Heart right ventricle (tissue), 16 donors: Measurements from ENCODE around the gene NUP210. TPM values are rescaled to one million over a fixed set of nuclear protein-coding genes. Genes with fewer than 3 reads are reported as not detected.

ENCODE experiments used
- ATAC-seq, 8 donors: fragments of 200-7000 bp; cut with Tn5 transposase; one replicate each; pipeline ENCODE4 v1.9.1; 2020; ENCODE audit warnings: mild to moderate bottlenecking in 8 of 8, moderate library complexity in 8 of 8, moderate number of reproducible peaks in 1 of 8
- DNase-seq, 2 donors: peaks; one replicate each; pipeline ENCODE4 v3.0.0-alpha.2; 2020
- H3K27ac ChIP-seq, 10 donors: fragments of 200-600 bp; sonication (generic) in 2 of 10; one replicate each; pipeline versions ENCODE4 v1.5.0 to v1.8.0; 2020 to 2022; ENCODE audit warnings: mild to moderate bottlenecking in 3 of 10
- H3K27me3 ChIP-seq, 7 donors: fragments of 200-600 bp; one replicate each; pipeline ENCODE4 v1.8.0; 2021 to 2022; ENCODE audit warnings: mild to moderate bottlenecking in 2 of 7
- H3K36me3 ChIP-seq, 9 donors: fragments of 200-600 bp; sonication (generic) in 1 of 9; one replicate each; pipeline versions ENCODE4 v1.5.0 to v1.8.0; 2020 to 2022; ENCODE audit warnings: mild to moderate bottlenecking in 2 of 9
- H3K4me1 ChIP-seq, 9 donors: fragments of 200-600 bp; sonication (generic) in 1 of 9; one replicate each; pipeline versions ENCODE4 v1.5.0 to v1.8.0; 2020 to 2022; ENCODE audit warnings: mild to moderate bottlenecking in 4 of 9
- H3K4me3 ChIP-seq, 10 donors: fragments of 200-600 bp; sonication (generic) in 2 of 10; one replicate each; pipeline versions ENCODE4 v1.5.0 to v1.8.0; 2020 to 2022; ENCODE audit warnings: mild to moderate bottlenecking in 7 of 10, moderate library complexity in 2 of 10
- H3K9me3 ChIP-seq, 11 donors: fragments of 200-600 bp in 10 of 11; sonication (generic) in 2 of 11; one replicate each; pipeline versions ENCODE4 v1.5.0 to v1.8.0; 2013 to 2022; ENCODE audit warnings: mild to moderate bottlenecking in 2 of 11, control low read depth in 1 of 11, moderate library complexity in 1 of 11
- WGBS, 2 donors: extraction: QIAGEN DNeasy Blood & Tissue Kit; methylation state at CpG; one replicate each; pipeline ENCODE4 v1.1.7; 2013; ENCODE audit warnings: inconsistent platforms in 1 of 2; 5-methylcytosine and 5-hydroxymethylcytosine counted together
- intact Hi-C, 10 donors: fragments of 100-400 bp; cut with DNase I; formaldehyde crosslinking; loops; one replicate each; pipeline versions ENCODE4 v1.11.1 to v1.14.2; 2022
- polyA plus RNA-seq, 2 donors: library from polyadenylated mRNA; stranded (reverse); fragments of 200-250 nt; gene quantifications; one replicate each; pipeline ENCODE4 v1.2.3, GENCODE V29; 2013
- total RNA-seq, 10 donors: library from RNA; stranded (reverse); fragmentation: NEBNext Ultra II Directional in 3 of 10; extraction: Animal tissue kit (Norgen Biotek cat#: 25700) in 3 of 10; gene quantifications; one replicate each; pipeline versions ENCODE4 v1.2.1 to v1.2.4, GENCODE V29; 2021 to 2023
- TF ChIP-seq, protein P1 (sequence below), 9 donors: fragments of 200-600 bp; sonication (generic) in 2 of 9; IDR thresholded peaks; one replicate each; pipeline versions ENCODE4 v1.5.0 to v1.8.0; 2021 to 2022; ENCODE audit warnings: antibody characterized with exemption in 9 of 9, mild to moderate bottlenecking in 5 of 9, moderate library complexity in 1 of 9
- donor health status: Arrhythmogenic right ventricular cardiomyopathy.
- donor health status: ischemic (EF 13 %, LVEDD 7.1; RV severe dilation, severe dysfunction).
- donor health status: healthy with polysubstance abuse.
- donor health status: DM: no; HTN: yes; CAD: no.
- donor health status: DM: no; HTN: no; CAD: no.
- donor health status: ischemic (EF 25% LVEDD 6.9; RV normal size, moderate dysfunction).
- donor health status: ischemic (EF 25% LVEDD 5.7; RV mildly dilated, moderate dysfunction).
- donor health status: healthy.
- donor health status: DM: yes; HTN: yes; CAD: no.
- donor health status: Ischemic cardiomyopathy.
- donor health status: ischemic (EF 35%, LVEDD 5.7; RV mildly dilated, moderate dysfunction).
- donor health status: nonischemic (EF 11% LVEDD 7.7; RV severe dilation, severe dysfunction).
- donor health status: DM: yes; HTN: yes; CAD: no.
- donor health status: PGD.
- donor health status: ischemic (EF 29% LVEDD 5.4; RV normal size, mild dysfunction).
- donor health status: nonischemic (EF 23%, LVEDD 6.1; RV moderate dilation, normal function).

The NUP210 gene
- total and polyA plus RNA-seq, 12 donors, result 0.84 to 7.2 (median 2.5) TPM

DNA sequence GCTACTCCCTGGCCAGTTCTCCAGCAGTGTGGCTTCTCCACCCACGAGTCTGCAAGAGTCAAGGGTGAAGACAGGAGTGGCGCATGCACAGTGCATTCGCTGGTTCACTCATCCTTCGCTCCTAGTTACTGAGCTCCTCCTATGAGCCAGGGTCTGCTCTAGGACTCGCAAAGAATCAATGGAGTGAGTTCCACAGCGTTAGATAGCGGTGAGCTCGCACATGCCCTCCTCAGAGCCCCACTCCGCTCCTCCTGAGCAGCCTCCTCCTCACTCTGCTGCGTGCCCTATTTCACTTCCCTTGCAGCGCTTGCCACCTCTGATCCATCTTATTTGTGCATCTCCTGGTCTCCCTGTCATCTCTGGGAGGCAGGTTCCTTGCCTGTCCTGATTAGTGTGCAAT, 63.0 kb downstream of the NUP210 start:
- H3K36me3 ChIP-seq, result peaks cover 0 to 56% (median 0%) of the 10 kb centered on the region in 9 donors
- 88 to 90% methylated on average over 11 of the region's 11 CpGs for WGBS, 2 donors

DNA sequence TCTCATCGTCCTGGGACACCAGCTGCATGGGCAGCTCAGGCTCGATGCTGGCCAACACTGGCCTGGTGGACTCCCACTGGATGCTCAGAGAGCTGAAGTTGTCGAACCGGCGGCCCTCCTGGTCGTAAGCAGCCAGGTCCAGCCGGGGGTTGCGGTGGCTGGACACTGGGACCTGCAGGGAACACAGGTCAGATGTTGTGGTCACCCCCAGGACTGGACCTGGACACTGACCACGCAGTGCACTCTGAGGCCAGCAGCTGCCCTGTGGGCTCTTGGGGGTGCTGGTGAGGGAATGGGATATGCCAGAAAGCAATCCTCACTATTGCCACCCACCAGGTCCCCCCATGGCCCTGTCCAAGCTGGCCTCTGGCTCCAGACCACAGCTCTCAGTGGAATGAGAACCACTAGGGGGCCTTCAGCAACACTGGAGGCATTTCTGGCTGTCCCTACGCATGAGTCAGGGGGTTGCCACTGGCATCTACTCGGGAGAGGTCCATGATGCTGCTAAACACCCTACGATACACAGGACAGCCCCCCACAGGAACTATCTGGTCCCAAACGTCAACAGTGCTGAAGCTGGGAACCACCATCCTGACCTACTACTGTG, 66.1 kb downstream of the NUP210 start:
- no peak for DNase-seq

More for the DNA sequence above, 63.0 kb downstream of the NUP210 start:
- H3K4me3 ChIP-seq, result no peak overlapping the region
- ATAC-seq (no peak), DNase-seq (no peak)
- no peak overlapping the region for H3K27ac ChIP-seq
- intact Hi-C loops, result no loop called here
- TF ChIP-seq, protein P1, sequence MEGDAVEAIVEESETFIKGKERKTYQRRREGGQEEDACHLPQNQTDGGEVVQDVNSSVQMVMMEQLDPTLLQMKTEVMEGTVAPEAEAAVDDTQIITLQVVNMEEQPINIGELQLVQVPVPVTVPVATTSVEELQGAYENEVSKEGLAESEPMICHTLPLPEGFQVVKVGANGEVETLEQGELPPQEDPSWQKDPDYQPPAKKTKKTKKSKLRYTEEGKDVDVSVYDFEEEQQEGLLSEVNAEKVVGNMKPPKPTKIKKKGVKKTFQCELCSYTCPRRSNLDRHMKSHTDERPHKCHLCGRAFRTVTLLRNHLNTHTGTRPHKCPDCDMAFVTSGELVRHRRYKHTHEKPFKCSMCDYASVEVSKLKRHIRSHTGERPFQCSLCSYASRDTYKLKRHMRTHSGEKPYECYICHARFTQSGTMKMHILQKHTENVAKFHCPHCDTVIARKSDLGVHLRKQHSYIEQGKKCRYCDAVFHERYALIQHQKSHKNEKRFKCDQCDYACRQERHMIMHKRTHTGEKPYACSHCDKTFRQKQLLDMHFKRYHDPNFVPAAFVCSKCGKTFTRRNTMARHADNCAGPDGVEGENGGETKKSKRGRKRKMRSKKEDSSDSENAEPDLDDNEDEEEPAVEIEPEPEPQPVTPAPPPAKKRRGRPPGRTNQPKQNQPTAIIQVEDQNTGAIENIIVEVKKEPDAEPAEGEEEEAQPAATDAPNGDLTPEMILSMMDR (IDR thresholded peaks at IDR 0.05), result no peak
- no peaks in the 10 kb centered on the region for H3K9me3 ChIP-seq
- H3K4me1 ChIP-seq, result peaks cover 0 to 6% (median 0%) of the 10 kb centered on the region in 9 donors
- no peaks in the 10 kb centered on the region for H3K27me3 ChIP-seq

DNA sequence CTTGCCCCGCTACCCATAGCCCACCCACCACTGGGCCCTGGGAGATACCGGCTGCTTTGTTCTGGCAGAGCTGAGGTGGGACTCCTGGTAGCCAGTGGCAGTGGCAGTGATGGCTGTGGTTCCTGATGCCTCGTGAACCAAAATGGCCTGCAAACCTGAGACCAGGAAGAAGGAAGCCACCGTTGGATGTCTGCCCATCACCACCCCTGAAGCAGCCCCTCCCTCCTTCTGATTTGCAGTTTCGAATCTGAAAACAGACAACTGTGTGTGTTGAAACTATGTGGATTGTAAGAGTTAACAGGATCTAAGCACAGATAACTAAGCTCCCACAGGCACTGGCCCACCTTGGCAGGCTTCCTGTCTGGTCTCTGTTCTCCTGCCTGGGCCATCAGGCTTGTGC, 66.6 kb downstream of the NUP210 start:
- peaks cover 0 to 7% (median 0%) of the 10 kb centered on the region in 11 donors for H3K9me3 ChIP-seq
- H3K4me1 ChIP-seq, result peaks cover 0 to 11% (median 0%) of the 10 kb centered on the region in 9 donors
- WGBS, 2 donors, result 70 to 76% methylated on average over 5 of the region's 5 CpGs
- DNase-seq (no peak), ATAC-seq (no peak)
- TF ChIP-seq, protein P1 (IDR thresholded peaks at IDR 0.05), result no peak
- H3K4me3 ChIP-seq, result no peak overlapping the region
- H3K27ac ChIP-seq, result no peak overlapping the region
- H3K27me3 ChIP-seq, result no peaks in the 10 kb centered on the region
- H3K36me3 ChIP-seq, result peaks cover 0 to 51% (median 0%) of the 10 kb centered on the region in 9 donors
- intact Hi-C loops, result no loop called here

More for the DNA sequence above, 66.1 kb downstream of the NUP210 start:
- H3K9me3 ChIP-seq, result peaks cover 0 to 7% (median 0%) of the 10 kb centered on the region in 11 donors
- peaks cover 0 to 6% (median 0%) of the 10 kb centered on the region in 9 donors for H3K4me1 ChIP-seq
- H3K36me3 ChIP-seq, result peaks cover 0 to 55% (median 0%) of the 10 kb centered on the region in 9 donors
- H3K27me3 ChIP-seq, result no peaks in the 10 kb centered on the region
- TF ChIP-seq, protein P1 (IDR thresholded peaks at IDR 0.05), result peak in 2 of 9 donors; percentile 16 to 19
- 81 to 84% methylated on average over 13 of the region's 13 CpGs for WGBS, 2 donors
- intact Hi-C loops, result no loop called here
- H3K27ac ChIP-seq, result no peak overlapping the region
- H3K4me3 ChIP-seq, result no peak overlapping the region
- no peak for ATAC-seq

DNA sequence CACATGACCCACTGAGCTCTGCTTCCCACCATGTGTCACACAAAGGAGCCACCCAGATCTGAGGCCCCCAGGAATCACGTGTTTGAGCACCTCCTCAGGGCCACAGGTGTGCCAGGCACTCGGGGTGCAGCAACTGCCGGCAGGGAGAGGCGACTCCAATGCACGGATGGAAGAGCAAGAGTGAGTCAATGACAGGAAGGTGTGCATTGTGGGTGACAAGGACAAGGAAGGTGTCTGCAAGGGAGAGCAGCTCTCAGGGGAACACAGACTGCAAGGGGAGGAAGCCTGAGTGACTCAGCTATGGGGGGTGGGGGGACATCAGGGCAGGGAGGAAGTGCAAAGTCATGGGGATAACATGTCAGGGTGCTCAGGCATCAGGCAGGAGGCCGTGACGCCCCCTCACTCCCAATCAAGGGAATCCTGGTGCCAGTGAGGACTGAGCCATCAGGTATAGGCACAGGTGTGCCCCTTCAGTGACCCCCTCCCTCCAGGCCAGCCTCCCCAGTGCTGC, 67.4 kb downstream of the NUP210 start:
- H3K27ac ChIP-seq, result no peak overlapping the region
- peak in 1 of 8 donors; percentile 12 for ATAC-seq
- DNase-seq, result no peak
- no peaks in the 10 kb centered on the region for H3K27me3 ChIP-seq
- intact Hi-C loops, result no loop called here
- WGBS, 2 donors, result 70% methylated on average over 7 of the region's 7 CpGs
- TF ChIP-seq, protein P1 (IDR thresholded peaks at IDR 0.05), result no peak
- peaks cover 0 to 16% (median 0%) of the 10 kb centered on the region in 9 donors for H3K4me1 ChIP-seq
- peaks cover 0 to 51% (median 0%) of the 10 kb centered on the region in 9 donors for H3K36me3 ChIP-seq
- no peak overlapping the region for H3K4me3 ChIP-seq
- peaks cover 0 to 7% (median 0%) of the 10 kb centered on the region in 11 donors for H3K9me3 ChIP-seq
